ENCODE measurements around the gene GABRD.

DNA sequence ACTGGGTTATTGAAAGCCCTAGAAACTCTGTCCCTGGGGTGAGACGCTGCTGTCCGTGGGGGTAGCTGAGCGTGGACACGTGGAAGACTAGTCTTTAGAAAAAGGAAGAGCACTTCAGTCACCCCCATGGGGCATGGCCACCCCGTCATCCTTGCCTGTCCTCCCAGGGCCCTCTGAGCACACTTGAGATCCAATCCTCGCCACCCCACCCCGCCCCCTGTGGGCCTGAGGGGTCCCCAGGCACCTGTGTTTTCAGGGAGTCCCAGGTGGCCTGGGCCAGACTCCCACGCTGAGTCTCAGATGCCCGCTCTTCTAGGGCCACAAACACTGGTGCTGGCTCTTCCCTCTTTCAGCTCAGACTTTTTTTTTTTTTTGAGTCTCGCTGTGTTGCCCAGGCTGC is 33.6 kb downstream of the GABRD start:
- TF ChIP-seq, protein P1, sequence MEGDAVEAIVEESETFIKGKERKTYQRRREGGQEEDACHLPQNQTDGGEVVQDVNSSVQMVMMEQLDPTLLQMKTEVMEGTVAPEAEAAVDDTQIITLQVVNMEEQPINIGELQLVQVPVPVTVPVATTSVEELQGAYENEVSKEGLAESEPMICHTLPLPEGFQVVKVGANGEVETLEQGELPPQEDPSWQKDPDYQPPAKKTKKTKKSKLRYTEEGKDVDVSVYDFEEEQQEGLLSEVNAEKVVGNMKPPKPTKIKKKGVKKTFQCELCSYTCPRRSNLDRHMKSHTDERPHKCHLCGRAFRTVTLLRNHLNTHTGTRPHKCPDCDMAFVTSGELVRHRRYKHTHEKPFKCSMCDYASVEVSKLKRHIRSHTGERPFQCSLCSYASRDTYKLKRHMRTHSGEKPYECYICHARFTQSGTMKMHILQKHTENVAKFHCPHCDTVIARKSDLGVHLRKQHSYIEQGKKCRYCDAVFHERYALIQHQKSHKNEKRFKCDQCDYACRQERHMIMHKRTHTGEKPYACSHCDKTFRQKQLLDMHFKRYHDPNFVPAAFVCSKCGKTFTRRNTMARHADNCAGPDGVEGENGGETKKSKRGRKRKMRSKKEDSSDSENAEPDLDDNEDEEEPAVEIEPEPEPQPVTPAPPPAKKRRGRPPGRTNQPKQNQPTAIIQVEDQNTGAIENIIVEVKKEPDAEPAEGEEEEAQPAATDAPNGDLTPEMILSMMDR (conservative IDR thresholded peaks at IDR 0.05; ENCODE audit: low read depth in 2 of 2), result no peak
- TF ChIP-seq POLR2AphosphoS5 (IDR thresholded peaks at IDR 0.05; ENCODE audit: low read depth) (no peak), EZH2 (IDR thresholded peaks at IDR 0.05; ENCODE audit: low read depth, unreplicated experiment) (no peak), EZH2phosphoT487 (IDR thresholded peaks at IDR 0.05; ENCODE audit: unreplicated experiment) (no peak), CREB1 (CRISPR knock-in tag; IDR thresholded peaks at IDR 0.05; ENCODE audit: low read depth) (no peak), JUNB (IDR thresholded peaks at IDR 0.05; ENCODE audit: unreplicated experiment) (no peak), STAT1 (IDR thresholded peaks at IDR 0.05; ENCODE audit: unreplicated experiment) (no peak), ZNF114 (CRISPR knock-in tag; IDR thresholded peaks at IDR 0.05) (no peak)
- TF ChIP-seq, protein P2, sequence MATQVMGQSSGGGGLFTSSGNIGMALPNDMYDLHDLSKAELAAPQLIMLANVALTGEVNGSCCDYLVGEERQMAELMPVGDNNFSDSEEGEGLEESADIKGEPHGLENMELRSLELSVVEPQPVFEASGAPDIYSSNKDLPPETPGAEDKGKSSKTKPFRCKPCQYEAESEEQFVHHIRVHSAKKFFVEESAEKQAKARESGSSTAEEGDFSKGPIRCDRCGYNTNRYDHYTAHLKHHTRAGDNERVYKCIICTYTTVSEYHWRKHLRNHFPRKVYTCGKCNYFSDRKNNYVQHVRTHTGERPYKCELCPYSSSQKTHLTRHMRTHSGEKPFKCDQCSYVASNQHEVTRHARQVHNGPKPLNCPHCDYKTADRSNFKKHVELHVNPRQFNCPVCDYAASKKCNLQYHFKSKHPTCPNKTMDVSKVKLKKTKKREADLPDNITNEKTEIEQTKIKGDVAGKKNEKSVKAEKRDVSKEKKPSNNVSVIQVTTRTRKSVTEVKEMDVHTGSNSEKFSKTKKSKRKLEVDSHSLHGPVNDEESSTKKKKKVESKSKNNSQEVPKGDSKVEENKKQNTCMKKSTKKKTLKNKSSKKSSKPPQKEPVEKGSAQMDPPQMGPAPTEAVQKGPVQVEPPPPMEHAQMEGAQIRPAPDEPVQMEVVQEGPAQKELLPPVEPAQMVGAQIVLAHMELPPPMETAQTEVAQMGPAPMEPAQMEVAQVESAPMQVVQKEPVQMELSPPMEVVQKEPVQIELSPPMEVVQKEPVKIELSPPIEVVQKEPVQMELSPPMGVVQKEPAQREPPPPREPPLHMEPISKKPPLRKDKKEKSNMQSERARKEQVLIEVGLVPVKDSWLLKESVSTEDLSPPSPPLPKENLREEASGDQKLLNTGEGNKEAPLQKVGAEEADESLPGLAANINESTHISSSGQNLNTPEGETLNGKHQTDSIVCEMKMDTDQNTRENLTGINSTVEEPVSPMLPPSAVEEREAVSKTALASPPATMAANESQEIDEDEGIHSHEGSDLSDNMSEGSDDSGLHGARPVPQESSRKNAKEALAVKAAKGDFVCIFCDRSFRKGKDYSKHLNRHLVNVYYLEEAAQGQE (IDR thresholded peaks at IDR 0.05; ENCODE audit: unreplicated experiment), result no peak
- TF ChIP-seq, protein P3, sequence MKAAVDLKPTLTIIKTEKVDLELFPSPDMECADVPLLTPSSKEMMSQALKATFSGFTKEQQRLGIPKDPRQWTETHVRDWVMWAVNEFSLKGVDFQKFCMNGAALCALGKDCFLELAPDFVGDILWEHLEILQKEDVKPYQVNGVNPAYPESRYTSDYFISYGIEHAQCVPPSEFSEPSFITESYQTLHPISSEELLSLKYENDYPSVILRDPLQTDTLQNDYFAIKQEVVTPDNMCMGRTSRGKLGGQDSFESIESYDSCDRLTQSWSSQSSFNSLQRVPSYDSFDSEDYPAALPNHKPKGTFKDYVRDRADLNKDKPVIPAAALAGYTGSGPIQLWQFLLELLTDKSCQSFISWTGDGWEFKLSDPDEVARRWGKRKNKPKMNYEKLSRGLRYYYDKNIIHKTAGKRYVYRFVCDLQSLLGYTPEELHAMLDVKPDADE (IDR thresholded peaks at IDR 0.05), result no peak
